ENCODE measurements around the gene AMZ1.
"Not testable (repeated sequence)": the region's sequence is repeated elsewhere in the genome, so short reads cannot be mapped to it uniquely, and the experiment has no call there.

DNA sequence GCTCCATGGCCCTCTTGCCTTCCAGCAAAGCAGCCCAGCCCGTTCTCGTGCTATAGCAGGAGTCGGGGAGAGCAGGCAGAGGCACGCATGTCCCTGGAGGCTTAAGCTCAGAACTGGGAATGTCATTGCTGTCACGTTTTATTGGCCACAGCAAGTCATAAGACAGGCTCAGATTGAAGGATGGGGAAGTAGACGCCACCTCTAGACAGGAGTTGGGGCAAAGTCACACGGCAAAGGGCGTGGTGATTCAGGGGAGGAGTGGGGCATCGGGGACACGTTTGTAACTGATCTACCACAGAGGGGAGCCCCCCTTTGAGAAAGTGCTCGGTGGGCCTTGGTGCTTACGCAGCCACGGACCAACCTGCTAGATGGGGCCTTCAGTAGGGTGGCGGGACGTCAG, 9.5 kb upstream of the AMZ1 start:
- TF ChIP-seq, protein P1, sequence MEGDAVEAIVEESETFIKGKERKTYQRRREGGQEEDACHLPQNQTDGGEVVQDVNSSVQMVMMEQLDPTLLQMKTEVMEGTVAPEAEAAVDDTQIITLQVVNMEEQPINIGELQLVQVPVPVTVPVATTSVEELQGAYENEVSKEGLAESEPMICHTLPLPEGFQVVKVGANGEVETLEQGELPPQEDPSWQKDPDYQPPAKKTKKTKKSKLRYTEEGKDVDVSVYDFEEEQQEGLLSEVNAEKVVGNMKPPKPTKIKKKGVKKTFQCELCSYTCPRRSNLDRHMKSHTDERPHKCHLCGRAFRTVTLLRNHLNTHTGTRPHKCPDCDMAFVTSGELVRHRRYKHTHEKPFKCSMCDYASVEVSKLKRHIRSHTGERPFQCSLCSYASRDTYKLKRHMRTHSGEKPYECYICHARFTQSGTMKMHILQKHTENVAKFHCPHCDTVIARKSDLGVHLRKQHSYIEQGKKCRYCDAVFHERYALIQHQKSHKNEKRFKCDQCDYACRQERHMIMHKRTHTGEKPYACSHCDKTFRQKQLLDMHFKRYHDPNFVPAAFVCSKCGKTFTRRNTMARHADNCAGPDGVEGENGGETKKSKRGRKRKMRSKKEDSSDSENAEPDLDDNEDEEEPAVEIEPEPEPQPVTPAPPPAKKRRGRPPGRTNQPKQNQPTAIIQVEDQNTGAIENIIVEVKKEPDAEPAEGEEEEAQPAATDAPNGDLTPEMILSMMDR (IDR thresholded peaks at IDR 0.05; ENCODE audit: low read depth, low read length) = not testable (repeated sequence)
- not testable (repeated sequence) for TF ChIP-seq EZH2phosphoT487 (IDR thresholded peaks at IDR 0.05; ENCODE audit: low read depth)
